Measurements from ENCODE around the gene FOXP1. TPM values are rescaled to one million over a fixed set of nuclear protein-coding genes. Genes with fewer than 3 reads are reported as not detected.

FOXP1 gene
- total and polyA plus RNA-seq, 2 of the 13 experiments (the other 11 are each of a cell fraction or from before 2014, with no cell fraction given), result 40.4 to 59.0 TPM

GRCh38 chr3:71076361-71077002 is 507.0 kb downstream of the FOXP1 start (continued):
- TF ChIP-seq, protein P1, sequence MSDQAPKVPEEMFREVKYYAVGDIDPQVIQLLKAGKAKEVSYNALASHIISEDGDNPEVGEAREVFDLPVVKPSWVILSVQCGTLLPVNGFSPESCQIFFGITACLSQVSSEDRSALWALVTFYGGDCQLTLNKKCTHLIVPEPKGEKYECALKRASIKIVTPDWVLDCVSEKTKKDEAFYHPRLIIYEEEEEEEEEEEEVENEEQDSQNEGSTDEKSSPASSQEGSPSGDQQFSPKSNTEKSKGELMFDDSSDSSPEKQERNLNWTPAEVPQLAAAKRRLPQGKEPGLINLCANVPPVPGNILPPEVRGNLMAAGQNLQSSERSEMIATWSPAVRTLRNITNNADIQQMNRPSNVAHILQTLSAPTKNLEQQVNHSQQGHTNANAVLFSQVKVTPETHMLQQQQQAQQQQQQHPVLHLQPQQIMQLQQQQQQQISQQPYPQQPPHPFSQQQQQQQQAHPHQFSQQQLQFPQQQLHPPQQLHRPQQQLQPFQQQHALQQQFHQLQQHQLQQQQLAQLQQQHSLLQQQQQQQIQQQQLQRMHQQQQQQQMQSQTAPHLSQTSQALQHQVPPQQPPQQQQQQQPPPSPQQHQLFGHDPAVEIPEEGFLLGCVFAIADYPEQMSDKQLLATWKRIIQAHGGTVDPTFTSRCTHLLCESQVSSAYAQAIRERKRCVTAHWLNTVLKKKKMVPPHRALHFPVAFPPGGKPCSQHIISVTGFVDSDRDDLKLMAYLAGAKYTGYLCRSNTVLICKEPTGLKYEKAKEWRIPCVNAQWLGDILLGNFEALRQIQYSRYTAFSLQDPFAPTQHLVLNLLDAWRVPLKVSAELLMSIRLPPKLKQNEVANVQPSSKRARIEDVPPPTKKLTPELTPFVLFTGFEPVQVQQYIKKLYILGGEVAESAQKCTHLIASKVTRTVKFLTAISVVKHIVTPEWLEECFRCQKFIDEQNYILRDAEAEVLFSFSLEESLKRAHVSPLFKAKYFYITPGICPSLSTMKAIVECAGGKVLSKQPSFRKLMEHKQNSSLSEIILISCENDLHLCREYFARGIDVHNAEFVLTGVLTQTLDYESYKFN (CRISPR knock-in tag; conservative IDR thresholded peaks at IDR 0.05), result 0 out of 2 replicates have a peak, but pooled peaks have one; percentile 24
- no peak for TF ChIP-seq PITX1 (CRISPR knock-in tag; IDR thresholded peaks at IDR 0.05)
- TF ChIP-seq ZNF224 (CRISPR knock-in tag; IDR thresholded peaks at IDR 0.05), result no peak
- TF ChIP-seq SRSF9 (IDR thresholded peaks at IDR 0.05; ENCODE audit: borderline replicate concordance, insufficient read depth, low read depth, low read length, poor library complexity, severe bottlenecking), result no peak
- TF ChIP-seq HMG20A (CRISPR knock-in tag; IDR thresholded peaks at IDR 0.05; ENCODE audit: borderline replicate concordance), result peak; percentile 45; the same call in 1 of the 2 replicates
- TF ChIP-seq, protein P2, sequence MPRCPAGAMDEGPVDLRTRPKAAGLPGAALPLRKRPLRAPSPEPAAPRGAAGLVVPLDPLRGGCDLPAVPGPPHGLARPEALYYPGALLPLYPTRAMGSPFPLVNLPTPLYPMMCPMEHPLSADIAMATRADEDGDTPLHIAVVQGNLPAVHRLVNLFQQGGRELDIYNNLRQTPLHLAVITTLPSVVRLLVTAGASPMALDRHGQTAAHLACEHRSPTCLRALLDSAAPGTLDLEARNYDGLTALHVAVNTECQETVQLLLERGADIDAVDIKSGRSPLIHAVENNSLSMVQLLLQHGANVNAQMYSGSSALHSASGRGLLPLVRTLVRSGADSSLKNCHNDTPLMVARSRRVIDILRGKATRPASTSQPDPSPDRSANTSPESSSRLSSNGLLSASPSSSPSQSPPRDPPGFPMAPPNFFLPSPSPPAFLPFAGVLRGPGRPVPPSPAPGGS (CRISPR knock-in tag; IDR thresholded peaks at IDR 0.05), result no peak
- TF ChIP-seq TOE1 (CRISPR knock-in tag; IDR thresholded peaks at IDR 0.05), result no peak
- TF ChIP-seq, protein P3, sequence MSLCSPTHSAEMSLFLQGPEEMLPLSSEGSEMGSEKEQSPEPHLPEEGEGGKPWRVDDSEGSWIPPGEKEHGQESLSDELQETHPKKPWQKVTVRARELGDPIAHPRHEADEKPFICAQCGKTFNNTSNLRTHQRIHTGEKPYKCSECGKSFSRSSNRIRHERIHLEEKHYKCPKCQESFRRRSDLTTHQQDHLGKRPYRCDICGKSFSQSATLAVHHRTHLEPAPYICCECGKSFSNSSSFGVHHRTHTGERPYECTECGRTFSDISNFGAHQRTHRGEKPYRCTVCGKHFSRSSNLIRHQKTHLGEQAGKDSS (CRISPR knock-in tag; IDR thresholded peaks at IDR 0.05; ENCODE audit: borderline replicate concordance, low read depth), result no peak
- peak; percentile 67 for TF ChIP-seq RXRB (CRISPR knock-in tag; IDR thresholded peaks at IDR 0.05; ENCODE audit: borderline replicate concordance)
- TF ChIP-seq ZNF383 (CRISPR knock-in tag; IDR thresholded peaks at IDR 0.05; ENCODE audit: borderline replicate concordance), result no peak
- TF ChIP-seq SOX6 (IDR thresholded peaks at IDR 0.05), result no peak
- TF ChIP-seq SOX6 (CRISPR knock-in tag; IDR thresholded peaks at IDR 0.05), result no peak
- TF ChIP-seq, protein P4, sequence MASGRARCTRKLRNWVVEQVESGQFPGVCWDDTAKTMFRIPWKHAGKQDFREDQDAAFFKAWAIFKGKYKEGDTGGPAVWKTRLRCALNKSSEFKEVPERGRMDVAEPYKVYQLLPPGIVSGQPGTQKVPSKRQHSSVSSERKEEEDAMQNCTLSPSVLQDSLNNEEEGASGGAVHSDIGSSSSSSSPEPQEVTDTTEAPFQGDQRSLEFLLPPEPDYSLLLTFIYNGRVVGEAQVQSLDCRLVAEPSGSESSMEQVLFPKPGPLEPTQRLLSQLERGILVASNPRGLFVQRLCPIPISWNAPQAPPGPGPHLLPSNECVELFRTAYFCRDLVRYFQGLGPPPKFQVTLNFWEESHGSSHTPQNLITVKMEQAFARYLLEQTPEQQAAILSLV (CRISPR knock-in tag; IDR thresholded peaks at IDR 0.05; ENCODE audit: borderline replicate concordance), result no peak
- TF ChIP-seq, protein P5, sequence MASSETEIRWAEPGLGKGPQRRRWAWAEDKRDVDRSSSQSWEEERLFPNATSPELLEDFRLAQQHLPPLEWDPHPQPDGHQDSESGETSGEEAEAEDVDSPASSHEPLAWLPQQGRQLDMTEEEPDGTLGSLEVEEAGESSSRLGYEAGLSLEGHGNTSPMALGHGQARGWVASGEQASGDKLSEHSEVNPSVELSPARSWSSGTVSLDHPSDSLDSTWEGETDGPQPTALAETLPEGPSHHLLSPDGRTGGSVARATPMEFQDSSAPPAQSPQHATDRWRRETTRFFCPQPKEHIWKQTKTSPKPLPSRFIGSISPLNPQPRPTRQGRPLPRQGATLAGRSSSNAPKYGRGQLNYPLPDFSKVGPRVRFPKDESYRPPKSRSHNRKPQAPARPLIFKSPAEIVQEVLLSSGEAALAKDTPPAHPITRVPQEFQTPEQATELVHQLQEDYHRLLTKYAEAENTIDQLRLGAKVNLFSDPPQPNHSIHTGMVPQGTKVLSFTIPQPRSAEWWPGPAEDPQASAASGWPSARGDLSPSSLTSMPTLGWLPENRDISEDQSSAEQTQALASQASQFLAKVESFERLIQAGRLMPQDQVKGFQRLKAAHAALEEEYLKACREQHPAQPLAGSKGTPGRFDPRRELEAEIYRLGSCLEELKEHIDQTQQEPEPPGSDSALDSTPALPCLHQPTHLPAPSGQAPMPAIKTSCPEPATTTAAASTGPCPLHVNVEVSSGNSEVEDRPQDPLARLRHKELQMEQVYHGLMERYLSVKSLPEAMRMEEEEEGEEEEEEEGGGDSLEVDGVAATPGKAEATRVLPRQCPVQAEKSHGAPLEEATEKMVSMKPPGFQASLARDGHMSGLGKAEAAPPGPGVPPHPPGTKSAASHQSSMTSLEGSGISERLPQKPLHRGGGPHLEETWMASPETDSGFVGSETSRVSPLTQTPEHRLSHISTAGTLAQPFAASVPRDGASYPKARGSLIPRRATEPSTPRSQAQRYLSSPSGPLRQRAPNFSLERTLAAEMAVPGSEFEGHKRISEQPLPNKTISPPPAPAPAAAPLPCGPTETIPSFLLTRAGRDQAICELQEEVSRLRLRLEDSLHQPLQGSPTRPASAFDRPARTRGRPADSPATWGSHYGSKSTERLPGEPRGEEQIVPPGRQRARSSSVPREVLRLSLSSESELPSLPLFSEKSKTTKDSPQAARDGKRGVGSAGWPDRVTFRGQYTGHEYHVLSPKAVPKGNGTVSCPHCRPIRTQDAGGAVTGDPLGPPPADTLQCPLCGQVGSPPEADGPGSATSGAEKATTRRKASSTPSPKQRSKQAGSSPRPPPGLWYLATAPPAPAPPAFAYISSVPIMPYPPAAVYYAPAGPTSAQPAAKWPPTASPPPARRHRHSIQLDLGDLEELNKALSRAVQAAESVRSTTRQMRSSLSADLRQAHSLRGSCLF (CRISPR knock-in tag; IDR thresholded peaks at IDR 0.05; ENCODE audit: borderline replicate concordance), result no peak
